K562 (cell line): Measurements from ENCODE around the gene CFAP70. TPM values are rescaled to one million over a fixed set of nuclear protein-coding genes. Genes with fewer than 3 reads are reported as not detected.
A peak's percentile ranks its signal among the peaks of the same experiment; 100 is the strongest.

Experiments
- CBX2 ChIP-seq: fragments of 200-600 bp; sonication (generic); IDR thresholded peaks from one replicate; pipeline ENCODE4 v1.6.1; 2012; ENCODE audit warnings: mild to moderate bottlenecking, low read length, inconsistent platforms; ENCODE audit not compliant: insufficient read depth, poor library complexity, severe bottlenecking
- DIDO1 ChIP-seq: fragments of 450-650 bp; IDR thresholded peaks from 2 replicates; pipeline ENCODE4 v1.6.1; 2016; ENCODE audit warnings: low read depth, missing biosample characterization, missing genetic modification characterization
- GTF3C2 ChIP-seq: IDR thresholded peaks from 3 replicates; pipeline ENCODE4 v1.6.1; 2011; ENCODE audit warnings: borderline replicate concordance, mild to moderate bottlenecking, moderate library complexity; ENCODE audit not compliant: insufficient read length; ENCODE audit errors: extremely low read depth
- HDAC8 ChIP-seq: fragments of 450-650 bp; IDR thresholded peaks from 2 replicates; pipeline ENCODE4 v1.6.1; 2016; ENCODE audit warnings: mild to moderate bottlenecking, missing genetic modification characterization, moderate library complexity, missing compliant biosample characterization
- MIER1 ChIP-seq: fragments of 450-650 bp; IDR thresholded peaks from 2 replicates; pipeline ENCODE4 v1.6.1; 2016; ENCODE audit warnings: antibody characterized with exemption, mild to moderate bottlenecking, low read depth
- PKNOX1 ChIP-seq: fragments of 450-650 bp; IDR thresholded peaks from 2 replicates; pipeline ENCODE4 v1.6.1; 2016
- POLR2A ChIP-seq: fragments of 450-650 bp; conservative IDR thresholded peaks from 2 replicates; pipeline ENCODE4 v1.6.1; 2016
- POLR3A ChIP-seq: IDR thresholded peaks from 2 replicates; pipeline ENCODE4 v1.6.1; 2011; ENCODE audit warnings: borderline replicate concordance, mild to moderate bottlenecking, moderate library complexity; ENCODE audit not compliant: insufficient read length, insufficient read depth; ENCODE audit errors: extremely low read depth
- RREB1 ChIP-seq: fragments of 250-450 bp; sonication (Bioruptor Pico); IDR thresholded peaks from 2 replicates; pipeline ENCODE4 v1.4.0; 2020
- THAP7 ChIP-seq: fragments of 250-450 bp; sonication (Bioruptor Pico); IDR thresholded peaks from 2 replicates; pipeline ENCODE4 v1.5.0; 2021
- TOE1 ChIP-seq, 2 experiments: fragments of 450-650 bp in 1 of 2; sonication (generic) in 1 of 2; formaldehyde crosslinking in 1 of 2; IDR thresholded peaks; 2 replicates each; pipeline versions ENCODE4 v1.7.1 to v1.8.0; 2016 to 2022; ENCODE audit warnings: borderline replicate concordance in 2 of 2, mild to moderate bottlenecking in 2 of 2, antibody characterized with exemption in 1 of 2, inconsistent platforms in 1 of 2, low read depth in 1 of 2, missing genetic modification reagents in 1 of 2, moderate library complexity in 1 of 2
- ZNF75A ChIP-seq: fragments of 450-650 bp; formaldehyde crosslinking; IDR thresholded peaks from 2 replicates; pipeline ENCODE4 v1.4.0; 2020; ENCODE audit warnings: mild to moderate bottlenecking
- ZSCAN32 ChIP-seq: fragments of 450-650 bp; formaldehyde crosslinking; IDR thresholded peaks from 2 replicates; pipeline ENCODE4 v1.4.0; 2020; ENCODE audit warnings: mild to moderate bottlenecking, moderate library complexity
- polyA plus RNA-seq, 8 experiments: library from polyadenylated mRNA; depleted of rRNA in 4 of 8; stranded (reverse) in 5 of 8; unstranded in 3 of 8; fragments of >200 nt; fragmentation: Nextera tagmentation in 2 of 8; fragmentation: Illumina TruSeq in 1 of 8; extraction: Ambion mirVana in 2 of 8; extraction: Trizol in 1 of 8; gene quantifications; 2 replicates each; pipeline versions ENCODE4 v1.2.1 to v1.2.3, GENCODE V29; 2011 to 2014; ENCODE audit warnings: inconsistent platforms in 1 of 8, missing spikeins in 1 of 8
- total RNA-seq, 7 experiments: library from RNA; depleted of rRNA in 6 of 7; stranded (reverse); fragments of >200 nt in 6 of 7; fragmentation: Illumina TruSeq in 2 of 7; extraction: Trizol in 2 of 7; gene quantifications; 2 replicates each; pipeline versions ENCODE4 v1.2.1 to v1.2.3, GENCODE V29; 2011 to 2021; ENCODE audit warnings: low replicate concordance in 1 of 7
- TF ChIP-seq, protein P1 (sequence below): fragments of 250-450 bp; sonication (Bioruptor Pico); IDR thresholded peaks from 2 replicates; pipeline ENCODE4 v1.5.0; 2022; ENCODE audit warnings: mild to moderate bottlenecking

CFAP70 gene
- total and polyA plus RNA-seq, 9 of the 15 experiments (the other 6 are each of a cell fraction or from before 2014, with no cell fraction given), result 0.27 to 1.6 (median 0.86) TPM

DNA sequence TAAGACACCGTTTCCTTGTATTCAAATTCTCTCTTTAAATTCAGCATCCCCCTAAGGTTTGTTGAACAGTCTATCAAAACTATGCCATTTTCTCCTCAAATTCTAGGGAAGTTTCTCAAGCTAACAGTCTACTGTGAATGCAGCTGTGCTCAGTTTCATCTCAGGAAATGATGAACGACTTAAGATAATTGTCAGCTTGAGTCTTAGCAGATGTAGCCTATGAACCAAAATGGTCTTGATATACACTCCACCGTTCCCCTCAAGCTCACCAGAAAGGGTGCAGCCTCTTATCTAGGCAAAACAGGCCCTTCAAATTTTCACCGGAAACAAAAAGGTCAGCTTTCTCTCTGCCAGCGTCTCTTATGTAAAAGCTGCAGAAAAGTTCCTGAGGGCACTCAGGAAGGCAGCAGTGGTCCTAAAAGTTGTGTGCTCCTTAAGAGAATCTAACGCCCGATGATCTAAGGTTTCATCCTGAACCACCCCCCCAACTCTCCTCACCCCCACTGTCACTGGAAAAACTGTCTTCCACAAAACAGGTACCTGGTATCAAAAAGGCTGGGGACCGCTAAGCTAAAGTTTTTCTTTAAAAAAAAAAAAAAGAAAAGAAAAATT lies 113.7 kb downstream of the CFAP70 start (continued):
- TF ChIP-seq RREB1 (CRISPR knock-in tag) (no peak), POLR3A (no peak), CBX2 (no peak), GTF3C2 (no peak), ZNF75A (CRISPR knock-in tag) (no peak), THAP7 (no peak), POLR2A (peak; percentile 71), DIDO1 (tag) (no peak), ZSCAN32 (CRISPR knock-in tag) (no peak), TOE1 (IDR thresholded peaks at IDR 0.05; ENCODE audit: borderline replicate concordance) (peak; percentile 47; the same call in 1 of the 2 replicates), TOE1 (CRISPR knock-in tag; IDR thresholded peaks at IDR 0.05; ENCODE audit: borderline replicate concordance, low read depth) (no peak), HDAC8 (tag) (no peak), PKNOX1 (peak; percentile 92), MIER1 (no peak)
- TF ChIP-seq, protein P1, sequence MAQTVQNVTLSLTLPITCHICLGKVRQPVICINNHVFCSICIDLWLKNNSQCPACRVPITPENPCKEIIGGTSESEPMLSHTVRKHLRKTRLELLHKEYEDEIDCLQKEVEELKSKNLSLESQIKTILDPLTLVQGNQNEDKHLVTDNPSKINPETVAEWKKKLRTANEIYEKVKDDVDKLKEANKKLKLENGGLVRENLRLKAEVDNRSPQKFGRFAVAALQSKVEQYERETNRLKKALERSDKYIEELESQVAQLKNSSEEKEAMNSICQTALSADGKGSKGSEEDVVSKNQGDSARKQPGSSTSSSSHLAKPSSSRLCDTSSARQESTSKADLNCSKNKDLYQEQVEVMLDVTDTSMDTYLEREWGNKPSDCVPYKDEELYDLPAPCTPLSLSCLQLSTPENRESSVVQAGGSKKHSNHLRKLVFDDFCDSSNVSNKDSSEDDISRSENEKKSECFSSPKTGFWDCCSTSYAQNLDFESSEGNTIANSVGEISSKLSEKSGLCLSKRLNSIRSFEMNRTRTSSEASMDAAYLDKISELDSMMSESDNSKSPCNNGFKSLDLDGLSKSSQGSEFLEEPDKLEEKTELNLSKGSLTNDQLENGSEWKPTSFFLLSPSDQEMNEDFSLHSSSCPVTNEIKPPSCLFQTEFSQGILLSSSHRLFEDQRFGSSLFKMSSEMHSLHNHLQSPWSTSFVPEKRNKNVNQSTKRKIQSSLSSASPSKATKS (CRISPR knock-in tag), result no peak
